Activated T-cell treated with anti-CD3 and anti-CD28 coated beads, Interleukin-2, amount 50 U/mL, for 48 hours (primary cell): ENCODE results near the gene RRAGA.
"Not testable (repeated sequence)": the region's sequence is repeated elsewhere in the genome, so short reads cannot be mapped to it uniquely, and the experiment has no call there.

Source experiments
- DNase-seq, 2 experiments: peaks; one replicate each; pipeline ENCODE4 v3.0.0-alpha.2; 2020

RRAGA gene, protein sequence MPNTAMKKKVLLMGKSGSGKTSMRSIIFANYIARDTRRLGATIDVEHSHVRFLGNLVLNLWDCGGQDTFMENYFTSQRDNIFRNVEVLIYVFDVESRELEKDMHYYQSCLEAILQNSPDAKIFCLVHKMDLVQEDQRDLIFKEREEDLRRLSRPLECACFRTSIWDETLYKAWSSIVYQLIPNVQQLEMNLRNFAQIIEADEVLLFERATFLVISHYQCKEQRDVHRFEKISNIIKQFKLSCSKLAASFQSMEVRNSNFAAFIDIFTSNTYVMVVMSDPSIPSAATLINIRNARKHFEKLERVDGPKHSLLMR

DNA sequence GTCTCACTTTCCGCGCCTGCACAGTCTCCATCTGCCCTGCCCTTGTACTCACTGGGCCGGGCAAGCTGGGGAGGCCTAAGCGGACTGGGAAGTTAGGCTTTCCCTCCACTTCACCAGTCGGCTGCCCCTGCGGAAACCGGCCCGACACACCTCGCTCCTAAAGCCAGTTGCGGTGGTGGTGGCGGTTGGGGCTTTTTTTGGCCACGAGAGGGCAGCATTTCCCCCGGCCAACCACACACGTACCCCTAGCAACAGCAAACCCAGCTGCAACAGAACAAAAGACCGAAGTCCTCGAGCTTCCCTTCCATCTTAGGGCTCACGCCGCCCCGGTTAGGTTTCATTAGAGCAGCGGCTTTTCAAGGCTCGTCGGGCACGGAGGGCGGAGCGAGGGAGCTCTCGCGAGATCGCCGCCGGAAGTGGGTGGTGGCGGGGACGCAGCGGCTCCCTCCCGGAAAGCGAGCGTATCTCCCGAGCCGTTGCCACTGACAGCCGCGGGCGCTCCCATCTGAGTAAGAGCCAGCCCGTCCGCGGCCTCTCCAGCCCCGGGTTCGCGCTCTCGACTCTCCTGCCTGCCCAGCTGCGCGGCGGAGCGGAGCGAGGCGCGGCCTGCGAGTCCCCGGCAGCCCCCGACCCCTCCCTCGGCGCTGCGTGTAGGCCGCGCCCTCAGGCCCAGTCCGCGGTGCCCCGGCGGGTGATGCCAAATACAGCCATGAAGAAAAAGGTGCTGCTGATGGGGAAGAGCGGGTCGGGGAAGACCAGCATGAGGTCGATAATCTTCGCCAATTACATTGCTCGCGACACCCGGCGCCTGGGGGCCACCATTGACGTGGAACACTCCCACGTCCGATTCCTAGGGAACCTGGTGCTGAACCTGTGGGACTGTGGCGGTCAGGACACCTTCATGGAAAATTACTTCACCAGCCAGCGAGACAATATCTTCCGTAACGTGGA is at the start of gene RRAGA:
TSS of gene RRAGA (plus strand) at position 462 of the 951 bp plus-strand sequence. CDS start at position 695, 233 bp downstream.
- DNase-seq, result peak; percentile 97

DNA sequence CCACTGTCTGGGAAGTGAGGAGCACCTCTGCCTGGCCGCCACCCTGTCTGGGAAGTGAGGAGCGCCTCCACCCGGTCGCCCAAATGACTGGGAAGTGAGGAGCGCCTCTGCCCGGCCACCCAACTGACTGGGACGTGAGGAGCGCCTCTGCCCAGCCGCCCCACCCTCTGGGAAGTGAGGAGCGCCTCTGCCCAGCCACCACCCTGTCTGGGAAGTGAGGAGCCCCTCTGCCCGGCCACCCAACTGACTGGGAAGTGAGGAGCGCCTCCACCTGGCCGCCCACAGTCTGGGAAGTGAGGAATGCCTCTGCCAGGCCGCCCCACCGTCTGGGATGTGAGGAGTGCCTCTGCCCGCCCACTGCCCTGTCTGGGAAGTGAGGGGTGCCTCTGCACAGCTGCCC is 49.1 kb upstream of the RRAGA start:
- DNase-seq, result no peak

DNA sequence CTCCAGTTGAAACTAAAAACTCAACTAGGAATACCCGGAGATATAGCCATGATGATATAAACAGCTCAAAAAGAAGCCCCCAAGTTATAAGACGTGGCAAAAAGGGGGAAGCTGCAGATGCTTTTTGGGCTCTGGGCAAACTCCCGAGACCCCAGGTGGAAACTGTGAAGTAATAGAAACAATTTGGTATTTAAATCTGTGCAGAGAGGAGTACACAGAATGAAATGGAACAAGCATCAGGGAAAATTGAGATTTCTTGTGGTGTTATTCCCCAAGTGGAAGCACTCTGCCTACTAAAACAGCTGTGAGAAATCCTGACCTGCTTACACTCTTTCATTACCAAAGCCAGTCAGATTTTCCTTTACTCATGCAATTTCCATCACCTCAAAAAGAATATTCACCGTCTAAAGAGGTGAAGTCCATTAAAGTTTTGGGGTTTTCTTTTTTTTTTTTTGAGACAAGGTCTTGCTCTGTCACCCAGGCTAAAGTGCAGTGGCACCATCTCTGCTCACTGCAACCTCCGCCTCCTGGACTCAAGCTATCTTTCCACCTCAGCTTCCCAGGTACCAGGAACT is 39.7 kb upstream of the RRAGA start:
- no peak for DNase-seq

DNA sequence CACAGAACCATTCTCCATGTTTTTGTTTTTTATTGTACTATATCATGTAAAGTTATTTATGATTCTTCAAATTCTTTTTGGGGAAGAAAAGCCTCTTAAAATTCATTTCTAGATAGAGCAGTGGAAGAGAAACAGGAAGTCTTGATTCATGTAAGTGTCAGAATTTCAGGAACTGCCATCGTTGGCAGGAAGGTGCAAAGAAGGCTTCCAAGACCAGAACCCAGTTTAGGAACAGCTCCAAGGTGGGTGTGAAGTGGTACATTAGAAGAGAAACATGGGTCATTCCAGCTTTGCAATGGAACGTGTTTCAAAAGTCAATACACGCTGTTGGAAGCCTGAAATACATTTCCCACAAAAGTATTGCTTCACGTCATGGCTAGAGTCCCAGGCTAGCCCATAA is 31.0 kb upstream of the RRAGA start:
- no peak for DNase-seq

DNA sequence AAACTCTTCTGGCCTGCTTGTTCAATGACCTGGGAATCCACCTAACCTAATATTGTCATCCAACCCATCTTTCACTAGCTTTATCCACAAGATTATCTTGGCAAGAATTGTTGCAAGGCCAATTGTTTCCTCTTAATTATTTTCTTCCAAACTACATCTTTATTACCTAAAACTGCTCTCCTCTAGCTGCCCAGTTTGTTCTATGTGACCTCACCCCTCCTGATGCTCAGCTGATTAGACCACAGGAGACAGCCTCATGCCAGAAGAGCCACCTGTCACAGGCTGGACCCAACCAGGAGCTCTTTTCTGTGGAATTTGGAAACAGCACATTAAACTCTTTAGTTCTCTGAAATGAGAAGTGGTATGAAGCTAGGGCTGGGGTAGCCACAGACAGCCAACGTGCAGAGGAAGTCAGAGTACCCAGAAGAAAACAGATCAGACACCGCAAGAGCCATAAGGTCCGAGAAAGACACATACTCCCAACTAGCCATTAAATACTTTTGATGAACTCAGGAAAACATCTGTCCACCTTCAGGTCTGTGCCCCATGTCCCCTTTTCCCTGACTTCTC is 28.3 kb upstream of the RRAGA start:
- no peak for DNase-seq

DNA sequence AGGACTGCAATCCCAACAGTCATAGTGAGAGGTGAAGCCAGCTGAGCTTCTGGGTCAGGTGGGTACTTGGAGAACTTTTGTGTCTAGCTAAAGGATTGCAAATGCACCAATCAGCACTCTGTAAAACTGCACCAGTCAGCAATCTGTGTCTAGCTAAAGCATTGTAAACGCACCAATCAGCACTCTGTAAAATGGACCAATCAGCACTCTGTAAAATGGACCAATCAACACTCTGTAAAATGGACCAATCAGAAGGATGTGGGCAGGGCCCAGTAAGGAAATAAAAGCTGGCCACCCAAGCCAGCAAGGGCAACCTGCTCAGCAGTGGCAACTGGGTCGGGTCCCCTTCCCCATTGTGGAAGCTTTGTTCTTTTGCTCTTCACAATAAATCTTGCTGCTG is 27.6 kb upstream of the RRAGA start:
- not testable (repeated sequence) for DNase-seq

DNA sequence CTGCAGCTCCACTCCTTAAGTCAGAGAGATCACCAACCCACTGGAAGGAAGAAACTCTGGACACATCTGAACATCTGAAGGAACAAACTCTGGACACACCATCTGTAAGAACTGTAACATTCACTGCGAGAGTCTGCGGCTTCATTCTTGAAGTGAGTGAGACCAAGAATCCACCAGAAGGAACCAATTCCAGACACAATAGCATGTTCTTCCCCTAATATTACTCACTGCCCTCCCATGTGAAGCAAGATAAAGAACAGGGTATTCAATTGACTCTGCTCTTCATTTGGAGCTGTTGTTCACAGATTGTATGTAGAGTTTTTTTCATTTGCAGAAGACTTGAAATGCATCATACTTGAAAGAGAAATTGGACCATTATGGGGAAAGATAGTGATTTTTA is 27.0 kb upstream of the RRAGA start:
- DNase-seq, result no peak

DNA sequence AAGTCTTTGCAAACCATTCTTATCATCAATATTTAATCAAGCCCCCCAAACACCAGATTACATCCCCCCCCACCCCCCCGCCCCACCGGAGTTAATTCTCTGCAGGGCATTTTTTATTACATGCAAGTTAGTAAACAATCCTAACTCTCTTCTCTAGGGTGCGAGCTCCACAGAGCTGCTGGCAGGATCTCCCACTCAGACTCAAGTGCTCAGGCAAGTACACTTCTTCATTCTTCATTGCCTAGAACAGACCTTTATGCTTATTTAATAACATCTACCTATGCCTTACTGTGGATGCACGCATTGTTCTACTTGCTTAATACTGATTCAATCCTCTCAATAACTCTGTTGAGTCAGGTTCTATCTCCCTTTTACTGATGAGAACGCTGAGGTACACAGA is 26.1 kb upstream of the RRAGA start:
- no peak for DNase-seq

DNA sequence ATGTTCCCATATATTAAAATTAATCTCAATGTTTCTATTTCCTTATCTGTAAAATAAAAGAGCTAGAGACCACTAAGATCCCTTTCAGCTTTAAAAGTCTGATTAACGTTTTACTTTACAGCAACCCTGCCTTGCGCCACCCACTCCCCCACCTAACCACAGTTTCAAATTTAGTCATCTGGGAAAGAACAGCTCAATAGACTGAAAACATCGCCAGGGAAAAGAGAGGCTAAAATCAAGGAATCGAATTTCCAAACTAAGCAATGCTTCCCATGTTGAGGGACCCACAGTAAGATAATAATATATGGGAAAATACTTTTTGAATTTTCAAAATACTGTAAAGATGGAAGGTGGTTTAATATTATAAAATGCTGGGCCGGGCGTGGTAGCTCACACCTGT is 22.9 kb upstream of the RRAGA start:
- no peak for DNase-seq

DNA sequence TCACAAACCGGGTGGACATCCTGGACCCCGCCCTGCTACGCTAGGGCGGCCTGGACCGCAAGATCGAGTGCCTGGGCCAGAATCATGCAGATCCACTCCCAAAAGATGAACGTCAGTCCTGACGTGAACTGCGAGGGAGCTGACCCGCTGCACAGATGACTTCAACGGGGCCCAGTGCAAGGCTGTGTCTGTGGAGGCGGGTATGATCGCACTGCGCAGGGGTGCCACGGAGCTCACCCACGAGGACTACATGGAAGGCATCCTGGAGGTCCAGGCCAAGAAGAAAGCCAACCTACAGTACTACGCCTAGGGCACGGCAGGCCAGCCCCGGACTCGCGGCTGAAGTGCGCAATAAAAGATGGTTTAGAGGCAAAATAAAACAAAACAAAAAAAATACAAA is 21.4 kb upstream of the RRAGA start:
- DNase-seq, result no peak

DNA sequence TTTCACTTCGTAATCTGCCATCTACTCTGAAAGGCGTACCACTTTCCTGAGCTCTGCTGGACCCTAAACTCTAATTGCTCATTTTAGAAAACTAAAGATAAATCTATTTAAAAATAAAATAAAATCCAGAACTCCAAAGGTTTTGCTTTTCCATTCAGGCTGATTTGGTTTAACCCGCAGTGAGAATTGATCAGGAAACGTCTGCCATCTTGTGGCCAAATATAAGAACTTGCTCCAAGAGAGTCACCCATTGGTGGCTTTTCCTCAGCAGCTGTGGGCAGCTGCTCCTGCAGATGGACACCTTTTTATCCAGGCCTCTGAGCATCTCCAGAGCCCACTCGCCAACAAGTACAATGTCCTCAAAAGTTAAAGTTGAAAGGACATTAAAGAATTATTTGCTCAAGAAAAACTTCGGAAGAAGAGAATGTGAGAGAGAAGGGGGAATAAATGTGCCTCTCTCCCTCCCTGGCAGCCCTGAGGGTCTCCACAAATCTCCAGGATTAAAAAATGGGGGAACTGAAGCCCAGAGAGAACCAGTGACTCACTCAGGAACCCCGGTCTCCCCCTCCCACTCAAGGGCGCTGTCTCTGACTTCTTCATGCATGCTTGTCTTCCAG is 20.3 kb upstream of the RRAGA start:
- peak in 1 of 2 experiments; percentile 40 for DNase-seq

DNA sequence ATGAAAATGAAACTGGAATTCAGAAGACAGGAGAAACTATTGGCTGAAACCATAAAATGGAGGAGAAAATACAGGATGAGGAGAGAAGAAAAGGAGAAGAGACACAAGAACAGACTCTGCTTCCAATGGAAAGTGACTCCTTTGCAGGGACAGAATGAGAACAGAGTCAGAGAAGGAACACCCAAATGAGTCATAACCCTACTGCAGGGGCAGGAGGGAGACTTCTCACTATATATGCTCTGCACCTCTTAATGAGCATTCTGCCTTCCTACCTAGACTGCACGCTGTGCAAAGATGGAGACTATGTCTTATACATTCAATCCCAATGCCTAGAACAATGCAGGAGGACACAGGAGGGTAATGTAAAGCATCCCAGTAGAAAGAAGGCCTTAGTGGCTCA is 18.3 kb upstream of the RRAGA start:
- no peak for DNase-seq

DNA sequence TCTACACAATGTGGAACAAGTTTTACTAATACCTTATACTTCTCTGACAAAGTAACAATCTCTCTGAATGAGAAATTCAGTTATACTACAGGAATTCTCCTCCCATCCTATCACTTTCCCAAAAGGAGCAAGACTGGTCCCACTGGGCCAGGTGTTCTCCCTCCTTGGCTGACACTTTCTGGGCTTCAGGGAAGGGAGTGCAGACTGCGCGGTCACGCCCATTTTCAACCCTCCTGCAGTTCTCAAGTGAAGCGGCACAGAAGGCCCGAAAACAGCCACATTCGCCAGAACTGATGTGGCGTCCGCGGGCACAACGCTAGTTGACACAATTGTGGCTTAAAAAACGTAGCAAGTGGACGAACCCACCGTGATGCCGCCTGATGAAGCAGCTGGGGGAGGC is 16.8 kb upstream of the RRAGA start:
- no peak for DNase-seq

DNA sequence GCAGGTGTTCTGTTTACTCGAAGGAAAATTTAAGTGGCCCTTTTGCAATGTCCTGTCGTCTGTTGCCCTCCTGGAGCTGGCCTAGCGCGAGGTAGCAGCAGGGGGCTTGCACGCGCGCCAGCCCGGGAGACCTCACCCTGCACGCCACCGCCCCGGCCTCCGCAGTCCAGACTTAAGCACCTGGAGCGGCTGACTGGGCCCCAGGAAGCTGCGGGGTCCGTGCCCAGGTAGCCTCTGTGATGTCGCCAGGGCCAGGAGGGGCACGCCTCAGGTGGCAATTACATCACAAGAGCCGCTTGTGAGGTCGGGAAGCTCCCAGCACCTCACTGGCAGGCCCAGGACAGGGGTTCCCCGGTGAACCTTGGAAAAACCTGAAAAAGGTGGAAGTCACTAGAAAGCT is 16.2 kb upstream of the RRAGA start, which contains the start of gene SAXO1:
TSS of gene SAXO1 (minus strand) at position 195 of the 400 bp plus-strand sequence. CDS start 301 bp downstream, outside the sequence.
- DNase-seq, result no peak

DNA sequence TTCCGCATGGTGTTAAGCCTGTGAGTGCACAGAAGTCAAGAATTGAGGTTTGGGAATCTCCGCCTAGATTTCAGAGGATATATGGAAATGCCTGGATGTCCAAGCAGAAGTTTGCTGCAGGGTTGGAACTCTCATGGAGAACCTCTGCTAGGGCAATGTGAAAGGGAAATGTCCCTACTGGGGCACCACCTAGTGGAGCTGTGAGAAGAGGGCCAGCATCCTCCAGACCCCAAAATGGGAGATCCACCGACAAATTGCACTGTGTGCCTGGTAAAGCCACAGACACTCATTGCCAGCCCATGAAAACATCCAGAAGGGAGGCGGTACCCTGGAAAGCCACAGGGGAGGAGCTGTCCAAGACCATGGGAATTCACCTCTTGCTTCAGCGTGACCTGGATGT is 12.6 kb upstream of the RRAGA start:
- no peak for DNase-seq

DNA sequence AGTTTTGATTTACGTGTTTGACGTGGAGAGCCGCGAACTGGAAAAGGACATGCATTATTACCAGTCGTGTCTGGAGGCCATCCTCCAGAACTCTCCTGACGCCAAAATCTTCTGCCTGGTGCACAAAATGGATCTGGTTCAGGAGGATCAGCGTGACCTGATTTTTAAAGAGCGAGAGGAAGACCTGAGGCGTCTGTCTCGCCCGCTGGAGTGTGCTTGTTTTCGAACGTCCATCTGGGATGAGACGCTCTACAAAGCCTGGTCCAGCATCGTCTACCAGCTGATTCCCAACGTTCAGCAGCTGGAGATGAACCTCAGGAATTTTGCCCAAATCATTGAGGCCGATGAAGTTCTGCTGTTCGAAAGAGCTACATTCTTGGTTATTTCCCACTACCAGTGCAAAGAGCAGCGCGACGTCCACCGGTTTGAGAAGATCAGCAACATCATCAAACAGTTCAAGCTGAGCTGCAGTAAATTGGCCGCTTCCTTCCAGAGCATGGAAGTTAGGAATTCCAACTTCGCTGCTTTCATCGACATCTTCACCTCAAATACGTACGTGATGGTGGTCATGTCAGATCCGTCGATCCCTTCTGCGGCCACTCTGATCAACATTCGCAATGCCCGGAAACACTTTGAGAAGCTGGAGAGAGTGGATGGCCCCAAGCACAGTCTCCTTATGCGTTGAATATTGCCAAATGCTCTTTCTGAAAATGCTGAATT is 850 bp downstream of the RRAGA start:
- no peak for DNase-seq

DNA sequence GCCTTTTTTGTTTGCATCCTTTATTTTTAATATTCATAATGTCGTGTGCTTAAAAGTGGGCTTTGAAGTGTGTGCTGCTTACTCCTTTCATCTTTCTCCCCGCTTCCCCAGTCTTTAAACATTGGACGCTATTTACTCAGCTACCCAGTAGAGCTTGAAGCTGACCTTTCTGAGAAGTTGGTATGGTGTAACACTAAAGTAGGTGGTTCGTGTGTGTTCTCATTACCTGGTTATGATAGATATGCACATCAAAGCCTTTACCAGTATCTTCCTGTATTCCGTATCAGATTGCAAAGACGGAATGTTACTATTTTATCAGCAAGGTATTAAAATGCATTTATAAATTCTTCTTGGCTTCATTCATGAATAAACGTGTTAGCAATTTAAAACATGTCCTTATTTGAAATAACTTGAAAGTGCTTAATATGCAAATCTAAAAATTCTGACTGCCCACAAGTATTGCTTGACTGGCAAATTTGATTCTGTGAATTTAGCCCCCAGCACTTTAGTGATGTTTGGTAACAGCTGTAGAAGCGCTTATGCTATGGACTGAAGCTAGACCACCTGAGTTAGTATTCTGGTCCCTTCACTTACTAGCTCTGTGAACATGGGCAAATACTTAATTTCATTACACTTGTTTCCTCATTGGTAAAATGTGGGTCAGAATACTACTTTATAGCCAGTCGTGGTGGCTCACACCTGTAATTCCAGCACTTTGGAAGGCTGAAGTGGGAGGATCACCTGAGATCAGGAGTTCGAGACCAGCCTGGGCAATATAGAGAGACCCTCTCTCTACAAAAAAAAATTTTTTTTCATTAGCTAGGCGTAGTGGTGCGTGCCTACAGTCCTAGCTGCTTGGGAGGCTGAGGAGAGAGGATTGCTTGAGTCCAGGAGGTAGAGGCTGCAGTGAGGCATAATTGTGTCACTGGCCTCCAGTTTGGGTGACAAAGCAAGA is 1.7 kb downstream of the RRAGA start:
- DNase-seq, result no peak

DNA sequence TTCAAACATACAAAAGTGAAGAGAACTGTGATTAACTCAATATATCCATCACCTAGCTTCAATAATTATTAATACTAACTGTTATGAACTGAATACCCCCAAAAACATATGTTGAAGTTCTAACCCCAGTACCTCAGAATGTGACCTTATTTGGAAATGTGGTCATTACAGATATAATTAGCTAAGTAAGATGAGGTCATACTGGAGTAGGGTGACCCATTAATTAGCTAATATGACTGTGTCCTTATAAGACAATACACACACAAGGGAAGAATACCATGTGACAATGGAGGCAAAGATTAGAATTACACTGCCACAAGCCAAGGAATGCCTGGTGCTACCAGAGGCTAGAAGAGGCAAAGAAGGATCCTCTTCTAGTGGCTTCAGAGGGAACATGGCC is 7.8 kb downstream of the RRAGA start:
- DNase-seq, result no peak

DNA sequence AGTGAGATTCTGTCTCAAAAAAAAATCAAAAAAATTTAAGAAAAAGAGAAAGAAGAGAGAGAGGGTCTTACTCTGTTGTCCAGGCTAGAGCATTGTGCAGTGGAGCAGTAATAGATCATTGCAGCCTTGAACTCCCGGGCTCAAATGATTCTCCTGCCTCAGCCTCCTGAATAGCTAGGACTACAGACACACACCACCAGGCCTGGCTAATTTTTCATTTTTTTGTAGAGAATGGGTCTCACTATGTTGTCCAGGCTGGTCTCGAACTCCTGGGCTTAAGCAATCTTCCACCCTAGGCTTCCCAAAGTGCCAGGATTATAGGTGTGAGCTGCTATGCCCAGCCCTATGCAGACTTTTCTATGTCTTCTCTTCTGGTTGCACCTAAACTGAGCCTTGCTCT is 25.0 kb downstream of the RRAGA start:
- DNase-seq, result no peak

DNA sequence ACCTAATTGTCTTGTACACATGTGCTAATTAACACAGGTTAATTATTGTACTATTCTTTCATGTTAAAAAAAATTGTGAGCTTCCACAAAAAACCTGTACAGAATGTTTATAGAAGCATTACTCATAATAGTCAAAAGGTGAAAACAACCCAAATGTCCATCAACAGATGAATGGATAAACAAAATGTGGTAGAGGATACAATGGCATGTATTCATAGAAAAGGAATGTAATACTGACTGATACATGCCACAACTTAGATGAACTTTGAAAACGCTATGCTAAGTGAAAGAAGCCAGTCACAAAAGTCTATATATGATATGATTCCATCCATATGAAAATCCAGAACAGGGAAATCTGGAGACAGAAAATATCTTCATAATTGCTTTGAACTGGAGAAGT is 25.6 kb downstream of the RRAGA start:
- no peak for DNase-seq

DNA sequence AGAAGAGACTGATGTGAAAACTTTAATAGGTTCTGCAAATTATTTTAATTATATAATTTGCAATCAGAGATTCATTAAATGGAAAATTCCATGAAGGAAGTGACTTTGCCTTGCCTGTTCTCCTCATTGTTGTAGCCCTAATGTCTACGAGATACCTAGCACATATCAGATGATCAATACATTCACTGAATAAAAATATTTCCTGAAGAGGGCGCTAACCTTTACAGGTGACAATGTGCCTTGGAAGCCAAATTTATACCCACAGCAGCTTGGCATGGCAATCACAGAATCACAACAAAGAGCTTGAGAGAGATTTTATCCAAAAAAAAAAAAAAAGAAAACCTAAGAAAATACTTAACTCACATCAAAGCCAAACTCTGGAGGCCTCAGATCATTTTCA is 36.1 kb downstream of the RRAGA start:
- no peak for DNase-seq
